ENCODE results near the gene LIN28A. TPM values are rescaled to one million over a fixed set of nuclear protein-coding genes. Genes with fewer than 3 reads are reported as not detected.

The LIN28A gene
- total RNA-seq, 2 donors from 2014 or later: not detected

DNA sequence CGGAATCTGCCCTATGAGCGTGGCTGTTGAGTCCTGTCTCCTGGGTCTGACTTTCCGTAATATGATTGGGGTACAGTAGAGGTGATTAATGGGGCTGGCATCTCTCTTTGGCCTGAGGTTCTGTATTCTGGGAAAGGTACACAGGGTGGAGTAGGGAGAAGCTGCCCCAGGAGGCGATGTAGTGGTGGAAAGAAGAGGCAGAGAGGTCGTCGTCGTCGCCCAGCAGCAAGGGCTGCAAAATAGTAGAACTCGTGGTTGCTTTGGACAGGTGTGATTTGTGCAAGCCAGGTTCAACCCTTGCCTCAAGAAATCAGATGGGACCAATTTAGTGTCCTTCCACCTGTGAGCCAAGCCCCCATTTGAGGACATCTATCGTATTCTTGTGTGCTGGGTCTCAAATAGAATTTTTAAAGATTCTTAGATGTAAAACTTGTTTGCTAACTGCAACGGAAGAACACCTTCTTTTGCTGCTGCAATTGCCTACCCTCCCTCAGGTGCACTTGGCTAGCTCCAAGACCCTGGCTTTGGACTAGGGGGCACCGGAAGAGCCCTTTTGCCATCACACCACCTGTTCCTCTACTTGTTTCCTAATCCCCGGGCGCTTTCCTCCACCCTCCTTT lies 60.4 kb downstream of the LIN28A start:
- Mint-ChIP-seq H3K4me1 (peaks cover 21% of the 10 kb centered on the region), H3K27ac (peak overlapping the region; percentile 93), H3K27me3 (no peaks in the 10 kb centered on the region), H3K4me3 (peak overlapping the region; percentile 92), H3K36me3 (ENCODE audit: low read depth) (peaks cover 3% of the 10 kb centered on the region)
- no peak for DNase-seq
- ATAC-seq: no peak
- H3K9me3 ChIP-seq (ENCODE audit: control insufficient read depth, low read length, poor library complexity, severe bottlenecking): no peaks in the 10 kb centered on the region

DNA sequence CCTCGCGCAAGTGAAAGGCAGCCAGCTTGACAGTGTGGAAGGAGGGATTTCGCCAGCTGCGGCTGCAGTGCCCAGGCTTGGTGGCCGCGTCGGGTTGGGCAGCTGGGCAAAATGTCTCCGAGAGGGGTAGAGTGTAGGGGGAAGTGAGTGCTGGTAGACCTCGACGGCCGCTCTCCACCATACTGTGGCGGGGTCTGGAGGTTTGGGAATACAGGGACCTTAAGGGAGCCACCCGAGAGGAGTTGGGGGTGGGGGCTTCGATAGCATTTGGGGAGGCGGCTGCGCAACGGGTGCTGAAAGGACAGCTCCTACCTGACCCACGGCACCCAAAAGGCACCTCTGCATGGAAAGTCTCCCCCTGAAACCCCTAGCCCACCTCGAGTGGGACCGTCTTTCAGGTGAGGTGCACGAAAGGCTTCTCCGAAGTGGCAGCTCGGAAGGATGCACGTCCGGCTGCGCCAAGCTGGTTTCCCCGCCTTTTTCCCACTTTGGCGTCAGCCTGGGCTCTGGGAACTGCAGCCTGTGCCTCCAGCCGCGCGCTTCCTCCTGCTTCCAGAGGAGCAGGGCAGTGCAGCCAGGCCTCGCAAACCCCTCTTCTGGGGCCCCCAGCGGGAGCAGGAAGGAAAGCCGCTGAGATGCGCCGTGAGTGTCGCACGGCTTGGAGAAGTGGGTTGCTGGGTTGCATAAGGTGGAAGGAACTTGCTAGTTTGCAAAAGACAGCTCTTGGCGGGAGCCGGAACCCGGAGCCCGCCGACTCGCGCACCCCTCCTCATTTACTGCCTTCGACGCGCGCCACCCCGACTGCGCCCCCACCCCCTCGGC lies 61.1 kb downstream of the LIN28A start:
- peaks cover 23% of the 10 kb centered on the region for H3K4me1 Mint-ChIP-seq
- ATAC-seq (peak; percentile 25), DNase-seq (peak in 2 of 3 donors; percentile 17 to 20)
- H3K4me3 Mint-ChIP-seq: peak overlapping the region; percentile 92
- peak overlapping the region; percentile 93 for H3K27ac Mint-ChIP-seq
- H3K27me3 Mint-ChIP-seq: no peaks in the 10 kb centered on the region
- no peaks in the 10 kb centered on the region for H3K9me3 ChIP-seq (ENCODE audit: control insufficient read depth, low read length, poor library complexity, severe bottlenecking)
- H3K36me3 Mint-ChIP-seq (ENCODE audit: low read depth): peaks cover 3% of the 10 kb centered on the region

DNA sequence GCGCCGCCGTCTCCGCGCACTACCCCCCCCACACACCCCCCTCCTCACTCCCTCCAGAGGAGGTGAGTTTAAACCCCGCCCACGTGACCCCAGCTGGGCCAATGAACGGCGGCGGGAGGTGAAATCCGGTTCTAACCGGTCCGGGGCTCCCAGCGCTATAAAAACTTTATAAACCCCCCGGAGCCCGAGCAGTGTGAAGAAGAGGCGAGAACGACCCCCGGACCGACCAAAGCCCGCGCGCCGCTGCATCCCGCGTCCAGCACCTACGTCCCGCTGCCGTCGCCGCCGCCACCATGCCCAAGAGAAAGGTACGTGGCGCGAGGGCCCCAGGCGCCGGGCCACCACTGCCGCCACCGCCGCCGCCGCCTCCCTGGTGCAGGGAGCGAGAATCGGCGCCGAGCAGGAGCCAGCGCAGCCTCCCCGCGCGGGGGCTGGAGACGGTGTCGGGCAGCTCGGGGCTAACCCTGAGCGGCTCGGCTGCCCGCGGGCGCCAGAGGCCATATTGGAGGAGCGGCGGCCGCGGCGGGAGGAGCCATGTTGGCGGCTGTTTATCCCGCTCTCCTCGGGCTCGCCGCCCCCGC lies 61.8 kb downstream of the LIN28A start, which contains the start of gene HMGN2:
TSS of gene HMGN2 (plus strand) at position 121 of the 581 bp plus-strand sequence. CDS start at position 294, 173 bp downstream.
- no peaks in the 10 kb centered on the region for H3K9me3 ChIP-seq (ENCODE audit: control insufficient read depth, low read length, poor library complexity, severe bottlenecking)
- Mint-ChIP-seq H3K27ac (peak within 1 kb of the TSS; percentile 93), H3K4me1 (peaks cover 23% of the 10 kb centered on the region), H3K4me3 (peak within 1 kb of the TSS; percentile 92), H3K27me3 (no peaks in the 10 kb centered on the region), H3K36me3 (ENCODE audit: low read depth) (peaks cover 2% of the 10 kb centered on the region)
- peak; percentile 71 for ATAC-seq
- DNase-seq: peak; percentile 75 to 82 (median 76)

DNA sequence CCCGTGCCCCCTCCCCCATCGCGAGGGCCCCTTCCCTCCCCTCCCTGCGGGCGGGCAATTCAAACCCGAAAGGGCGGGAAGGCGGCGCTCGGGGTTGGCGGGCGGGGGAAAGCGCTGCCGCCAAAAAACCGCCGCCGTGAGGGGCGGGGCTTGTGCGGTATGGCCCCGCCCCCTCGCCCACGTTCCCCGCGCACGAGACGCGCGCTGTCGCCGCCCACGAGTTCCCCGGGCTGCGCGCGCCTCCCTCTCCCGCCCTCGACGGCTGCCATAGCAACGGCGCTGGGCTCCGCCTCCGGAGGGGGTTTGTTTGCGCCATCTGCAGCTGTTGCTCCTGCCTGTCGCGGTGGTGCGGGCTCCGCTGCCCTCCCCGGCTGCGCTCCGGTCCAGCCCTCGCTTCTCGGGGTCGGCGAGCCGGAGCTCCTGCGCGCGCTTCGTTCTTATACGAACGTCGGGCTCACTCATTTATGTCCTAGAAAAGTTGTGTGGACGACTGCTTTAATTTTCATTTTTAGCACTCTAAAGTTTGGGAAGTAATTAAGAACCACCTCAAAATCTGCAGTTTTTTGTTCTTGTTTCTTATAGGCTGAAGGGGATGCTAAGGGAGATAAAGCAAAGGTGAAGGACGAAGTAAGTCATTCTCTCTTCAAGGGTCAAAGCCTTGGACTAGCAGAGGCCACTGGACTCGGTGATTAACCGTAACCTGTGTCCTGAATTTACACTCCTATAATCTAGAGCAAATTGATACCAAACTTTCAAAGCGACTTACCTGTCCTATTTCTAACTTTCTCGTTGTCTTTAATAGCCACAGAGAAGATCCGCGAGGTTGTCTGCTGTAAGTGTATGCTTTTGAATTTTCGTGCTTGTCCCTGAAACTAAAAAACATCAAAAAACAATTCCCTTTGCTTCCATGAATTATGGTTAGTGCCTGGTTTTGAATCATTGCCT lies 62.6 kb downstream of the LIN28A start:
- ATAC-seq (peak; percentile 80), DNase-seq (peak; percentile 96 to 97 (median 96))
- Mint-ChIP-seq H3K4me1 (peaks cover 25% of the 10 kb centered on the region), H3K36me3 (ENCODE audit: low read depth) (no peaks in the 10 kb centered on the region), H3K27me3 (no peaks in the 10 kb centered on the region), H3K27ac (peak overlapping the region; percentile 93), H3K4me3 (peak overlapping the region; percentile 92)
- no peaks in the 10 kb centered on the region for H3K9me3 ChIP-seq (ENCODE audit: control insufficient read depth, low read length, poor library complexity, severe bottlenecking)

DNA sequence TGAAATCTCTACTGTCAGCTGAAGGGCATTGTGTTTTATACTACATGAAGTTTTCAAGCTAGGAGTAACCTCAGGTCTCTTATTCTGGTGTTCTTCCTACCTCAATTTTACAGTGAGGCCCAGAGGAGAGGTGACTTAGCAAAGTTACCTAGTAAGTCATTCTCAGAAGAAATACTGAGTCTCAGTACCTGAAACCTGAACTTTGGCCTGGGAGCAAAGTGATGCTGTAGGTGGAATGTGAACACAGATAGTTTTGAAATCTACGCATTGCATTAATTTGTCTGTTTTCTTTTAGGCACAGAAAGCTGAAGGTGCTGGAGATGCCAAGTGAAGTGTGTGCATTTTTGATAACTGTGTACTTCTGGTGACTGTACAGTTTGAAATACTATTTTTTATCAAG lies 64.2 kb downstream of the LIN28A start:
- ATAC-seq (no peak), DNase-seq (no peak)
- Mint-ChIP-seq H3K4me1 (peaks cover 29% of the 10 kb centered on the region), H3K27ac (peak overlapping the region; percentile 93), H3K27me3 (no peaks in the 10 kb centered on the region), H3K4me3 (peak overlapping the region; percentile 55), H3K36me3 (ENCODE audit: low read depth) (no peaks in the 10 kb centered on the region)
- no peaks in the 10 kb centered on the region for H3K9me3 ChIP-seq (ENCODE audit: control insufficient read depth, low read length, poor library complexity, severe bottlenecking)

DNA sequence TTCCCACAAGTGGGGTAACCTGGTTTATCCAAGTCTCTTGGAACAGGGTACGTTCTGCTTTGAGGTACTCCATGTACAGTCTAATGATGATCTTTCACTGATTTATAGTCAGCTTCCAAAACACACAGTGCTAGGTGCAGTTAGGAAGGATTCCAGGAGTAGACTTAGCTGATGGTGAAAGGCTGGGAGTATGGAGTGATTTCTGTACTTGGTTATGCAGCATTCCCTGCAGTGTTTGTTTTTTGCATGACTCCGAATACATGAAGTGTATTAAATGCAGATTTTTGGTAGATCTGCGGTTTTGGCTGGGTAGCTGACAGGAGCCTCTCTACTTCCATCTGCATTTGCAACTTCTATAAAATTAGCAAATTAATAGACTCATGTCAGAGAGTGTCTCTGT lies 65.4 kb downstream of the LIN28A start:
- ATAC-seq: no peak
- no peaks in the 10 kb centered on the region for H3K9me3 ChIP-seq (ENCODE audit: control insufficient read depth, low read length, poor library complexity, severe bottlenecking)
- peak overlapping the region; percentile 76 for H3K27ac Mint-ChIP-seq
- no peak for DNase-seq
- H3K4me3 Mint-ChIP-seq: no peak overlapping the region
- no peaks in the 10 kb centered on the region for H3K36me3 Mint-ChIP-seq (ENCODE audit: low read depth)
- H3K27me3 Mint-ChIP-seq: no peaks in the 10 kb centered on the region
- peaks cover 22% of the 10 kb centered on the region for H3K4me1 Mint-ChIP-seq

DNA sequence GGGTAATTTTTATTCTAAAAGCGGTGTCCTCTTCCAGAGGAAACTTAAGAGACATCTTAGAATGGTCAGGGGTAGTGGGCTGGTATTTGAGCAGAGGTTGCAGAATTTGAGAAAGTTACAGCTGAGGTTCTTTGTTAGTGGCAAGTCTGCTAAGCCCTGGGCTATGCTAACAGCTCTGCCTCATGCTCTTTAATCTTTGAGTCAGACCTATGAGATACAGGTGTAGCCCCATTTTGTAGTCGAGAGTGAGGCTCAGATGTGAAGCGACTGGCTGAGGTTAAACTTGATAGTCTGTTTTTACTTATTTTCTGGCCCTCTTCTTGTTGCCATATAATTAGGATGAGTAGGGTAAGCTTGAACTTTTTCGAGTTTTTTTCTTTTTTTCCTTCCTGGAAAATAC lies 66.3 kb downstream of the LIN28A start:
- H3K9me3 ChIP-seq (ENCODE audit: control insufficient read depth, low read length, poor library complexity, severe bottlenecking): no peaks in the 10 kb centered on the region
- no peak for DNase-seq
- no peak for ATAC-seq
- H3K27me3 Mint-ChIP-seq: no peaks in the 10 kb centered on the region
- H3K4me3 Mint-ChIP-seq: no peak overlapping the region
- H3K36me3 Mint-ChIP-seq (ENCODE audit: low read depth): no peaks in the 10 kb centered on the region
- peaks cover 16% of the 10 kb centered on the region for H3K4me1 Mint-ChIP-seq
- H3K27ac Mint-ChIP-seq: peak overlapping the region; percentile 76

DNA sequence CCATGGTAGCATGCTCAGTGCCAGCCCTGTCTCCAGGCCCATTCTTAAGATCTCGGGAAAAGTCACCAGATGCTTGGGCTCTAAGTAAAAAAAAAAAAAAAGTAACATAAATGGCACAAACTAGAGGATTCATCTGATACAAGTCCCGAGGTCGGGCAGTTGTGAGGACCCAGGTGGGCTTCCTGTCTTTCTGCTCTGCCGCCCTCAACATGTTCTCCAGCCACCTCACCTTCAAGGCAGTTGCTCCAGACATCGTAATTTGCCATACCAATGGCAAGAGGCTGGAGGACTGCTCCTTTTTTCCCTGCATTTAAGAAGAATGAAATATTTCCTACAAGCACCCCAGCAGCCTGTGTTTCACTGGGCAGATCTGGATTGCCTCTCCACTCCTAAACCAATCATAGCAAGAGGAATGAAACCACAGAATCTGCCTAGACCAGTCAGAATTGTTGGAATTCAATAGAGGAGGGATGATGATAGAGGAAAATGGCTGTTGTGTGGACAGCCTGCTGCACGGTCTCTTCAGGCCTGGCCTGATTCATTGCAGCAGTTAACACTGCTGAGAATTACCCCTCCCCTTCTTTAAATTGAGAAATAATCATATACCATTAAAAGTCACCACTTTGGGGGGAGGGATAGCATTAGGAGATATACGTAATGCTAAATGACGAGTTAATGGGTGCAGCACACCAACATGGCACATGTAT lies 67.0 kb downstream of the LIN28A start:
- Mint-ChIP-seq H3K4me1 (peaks cover 16% of the 10 kb centered on the region), H3K27ac (peak overlapping the region; percentile 76), H3K4me3 (no peak overlapping the region), H3K36me3 (ENCODE audit: low read depth) (no peaks in the 10 kb centered on the region), H3K27me3 (no peaks in the 10 kb centered on the region)
- DNase-seq (no peak), ATAC-seq (no peak)
- no peaks in the 10 kb centered on the region for H3K9me3 ChIP-seq (ENCODE audit: control insufficient read depth, low read length, poor library complexity, severe bottlenecking)

DNA sequence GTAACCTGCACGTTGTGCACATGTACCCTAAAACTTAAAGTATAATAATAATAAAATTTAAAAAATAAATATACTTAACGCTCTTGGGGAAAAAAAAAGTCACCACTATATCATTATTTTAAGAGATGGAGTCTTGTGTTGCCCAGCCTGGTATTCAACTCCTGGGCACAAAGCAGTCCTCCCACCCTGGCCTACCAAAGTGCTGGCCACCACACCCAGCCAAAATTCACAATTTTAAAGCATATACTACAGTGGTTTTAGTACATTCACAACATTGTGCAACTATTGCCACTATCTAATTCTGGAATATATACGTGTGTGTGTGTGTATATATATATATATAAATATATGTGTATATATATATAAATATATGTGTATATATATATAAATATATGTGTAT lies 67.5 kb downstream of the LIN28A start:
- Mint-ChIP-seq H3K4me1 (peaks cover 21% of the 10 kb centered on the region), H3K27ac (no peak overlapping the region), H3K4me3 (no peak overlapping the region), H3K36me3 (ENCODE audit: low read depth) (no peaks in the 10 kb centered on the region), H3K27me3 (no peaks in the 10 kb centered on the region)
- ATAC-seq (no peak), DNase-seq (no peak)
- H3K9me3 ChIP-seq (ENCODE audit: control insufficient read depth, low read length, poor library complexity, severe bottlenecking): no peaks in the 10 kb centered on the region

DNA sequence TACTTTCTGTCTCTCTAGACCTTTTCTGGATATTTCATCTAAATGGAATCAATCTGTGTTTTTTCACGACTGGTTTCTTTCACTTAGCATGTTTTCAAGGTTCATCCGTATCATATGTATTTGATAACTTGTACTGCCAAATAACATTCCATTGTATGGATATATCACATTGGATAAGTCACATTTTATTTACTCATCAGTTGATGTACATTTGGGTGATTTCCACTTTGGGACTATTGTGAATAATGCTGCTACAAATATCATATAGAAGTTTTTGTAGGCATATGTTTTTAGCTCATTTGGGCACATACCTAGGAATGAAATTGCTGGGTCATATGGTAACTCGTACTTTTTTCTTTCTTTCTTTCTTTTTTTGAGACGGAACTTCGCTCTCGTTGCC lies 68.4 kb downstream of the LIN28A start:
- no peak for DNase-seq
- peaks cover 15% of the 10 kb centered on the region for H3K4me1 Mint-ChIP-seq
- no peaks in the 10 kb centered on the region for H3K36me3 Mint-ChIP-seq (ENCODE audit: low read depth)
- ATAC-seq: no peak
- H3K27me3 Mint-ChIP-seq: no peaks in the 10 kb centered on the region
- H3K9me3 ChIP-seq (ENCODE audit: control insufficient read depth, low read length, poor library complexity, severe bottlenecking): no peaks in the 10 kb centered on the region
- H3K4me3 Mint-ChIP-seq: no peak overlapping the region
- peak overlapping the region; percentile 54 for H3K27ac Mint-ChIP-seq

All from T-helper 17 cell (primary cell).